IPS-18a (cell line): ENCODE data around the gene RNF144A.
"Not testable (repeated sequence)": the region's sequence is repeated elsewhere in the genome, so short reads cannot be mapped to it uniquely, and the experiment has no call there.

ENCODE experiments used
- H3K27ac ChIP-seq: one replicate; pipeline ENCODE4 v1.5.1; 2013; ENCODE audit warnings: low read length
- H3K27me3 ChIP-seq: one replicate; pipeline ENCODE4 v1.6.1; 2013; ENCODE audit warnings: mild to moderate bottlenecking, low read length; ENCODE audit not compliant: control insufficient read depth, insufficient read depth
- H3K36me3 ChIP-seq: one replicate; pipeline ENCODE4 v1.6.1; 2013; ENCODE audit warnings: low read depth, low read length; ENCODE audit not compliant: control insufficient read depth
- H3K4me1 ChIP-seq: one replicate; pipeline ENCODE4 v1.6.1; 2013; ENCODE audit warnings: low read depth, low read length; ENCODE audit not compliant: control insufficient read depth
- H3K4me3 ChIP-seq: one replicate; pipeline ENCODE4 v1.5.1; 2013; ENCODE audit warnings: low read length
- H3K9ac ChIP-seq: one replicate; pipeline ENCODE4 v1.6.1; 2013; ENCODE audit warnings: mild to moderate bottlenecking, low read length, moderate library complexity
- H3K9me3 ChIP-seq: one replicate; pipeline ENCODE4 v1.6.1; 2013; ENCODE audit warnings: low read depth, low read length; ENCODE audit not compliant: control insufficient read depth

Gene RNF144A

GRCh38 chr2:6932828-6933227 is 15.6 kb downstream of the RNF144A start:
- H3K4me3 ChIP-seq, result no peak overlapping the region
- H3K36me3 ChIP-seq, result no peaks in the 10 kb centered on the region
- peaks cover 16% of the 10 kb centered on the region for H3K4me1 ChIP-seq
- H3K27me3 ChIP-seq, result no peaks in the 10 kb centered on the region
- H3K9ac ChIP-seq, result no peak overlapping the region
- H3K27ac ChIP-seq, result no peak overlapping the region
- H3K9me3 ChIP-seq, result no peaks in the 10 kb centered on the region

- no peak overlapping the region for H3K27ac ChIP-seq
- H3K4me3 ChIP-seq, result no peak overlapping the region
- peaks cover 12% of the 10 kb centered on the region for H3K4me1 ChIP-seq
Observed at GRCh38 chr2:6933911-6934310, 16.7 kb downstream of the RNF144A start.

GRCh38 chr2:6934345-6934744 is 17.1 kb downstream of the RNF144A start:
- peaks cover 14% of the 10 kb centered on the region for H3K4me1 ChIP-seq
- H3K4me3 ChIP-seq, result no peak overlapping the region
- no peaks in the 10 kb centered on the region for H3K27me3 ChIP-seq
- H3K9me3 ChIP-seq, result no peaks in the 10 kb centered on the region
- no peak overlapping the region for H3K27ac ChIP-seq
- no peaks in the 10 kb centered on the region for H3K36me3 ChIP-seq
- no peak overlapping the region for H3K9ac ChIP-seq

More at GRCh38 chr2:6933911-6934310, 16.7 kb downstream of the RNF144A start:
- no peaks in the 10 kb centered on the region for H3K9me3 ChIP-seq
- no peaks in the 10 kb centered on the region for H3K27me3 ChIP-seq
- H3K36me3 ChIP-seq, result no peaks in the 10 kb centered on the region
- no peak overlapping the region for H3K9ac ChIP-seq

- no peak overlapping the region for H3K27ac ChIP-seq
- H3K27me3 ChIP-seq, result no peaks in the 10 kb centered on the region
- H3K4me1 ChIP-seq, result peaks cover 21% of the 10 kb centered on the region
- no peaks in the 10 kb centered on the region for H3K36me3 ChIP-seq
- no peaks in the 10 kb centered on the region for H3K9me3 ChIP-seq
- H3K9ac ChIP-seq, result no peak overlapping the region
- no peak overlapping the region for H3K4me3 ChIP-seq
Observed at GRCh38 chr2:6934758-6935651, 17.8 kb downstream of the RNF144A start.

- not testable (repeated sequence) for H3K9me3 ChIP-seq, H3K4me3 ChIP-seq, H3K27me3 ChIP-seq, H3K9ac ChIP-seq, H3K36me3 ChIP-seq, H3K27ac ChIP-seq
- H3K4me1 ChIP-seq, result peaks cover 26% of the 10 kb centered on the region
Observed at GRCh38 chr2:6935652-6936020, 18.4 kb downstream of the RNF144A start.

GRCh38 chr2:6937157-6937556 is 19.9 kb downstream of the RNF144A start:
- Histone ChIP-seq H3K27ac (no peak overlapping the region), H3K4me3 (no peak overlapping the region), H3K27me3 (no peaks in the 10 kb centered on the region)

GRCh38 chr2:6937582-6937981 is 20.4 kb downstream of the RNF144A start:
- Histone ChIP-seq H3K4me3 (no peak overlapping the region), H3K27ac (no peak overlapping the region), H3K4me1 (peaks cover 21% of the 10 kb centered on the region), H3K9me3 (no peaks in the 10 kb centered on the region), H3K9ac (no peak overlapping the region), H3K27me3 (no peaks in the 10 kb centered on the region), H3K36me3 (no peaks in the 10 kb centered on the region)

More at GRCh38 chr2:6937157-6937556, 19.9 kb downstream of the RNF144A start:
- H3K9ac ChIP-seq, result no peak overlapping the region
- H3K9me3 ChIP-seq, result no peaks in the 10 kb centered on the region
- H3K4me1 ChIP-seq, result peaks cover 21% of the 10 kb centered on the region
- H3K36me3 ChIP-seq, result no peaks in the 10 kb centered on the region

GRCh38 chr2:6939071-6939470 is 21.9 kb downstream of the RNF144A start:
- H3K9ac ChIP-seq, result no peak overlapping the region
- H3K4me1 ChIP-seq, result peaks cover 21% of the 10 kb centered on the region
- H3K27me3 ChIP-seq, result no peaks in the 10 kb centered on the region
- H3K4me3 ChIP-seq, result no peak overlapping the region
- no peaks in the 10 kb centered on the region for H3K36me3 ChIP-seq
- H3K27ac ChIP-seq, result no peak overlapping the region
- no peaks in the 10 kb centered on the region for H3K9me3 ChIP-seq

GRCh38 chr2:6940820-6941219 is 23.6 kb downstream of the RNF144A start:
- Histone ChIP-seq H3K36me3 (no peaks in the 10 kb centered on the region), H3K9ac (no peak overlapping the region), H3K4me1 (peaks cover 21% of the 10 kb centered on the region), H3K27me3 (no peaks in the 10 kb centered on the region), H3K4me3 (no peak overlapping the region), H3K27ac (no peak overlapping the region), H3K9me3 (no peaks in the 10 kb centered on the region)

GRCh38 chr2:6941299-6942046 is 24.3 kb downstream of the RNF144A start:
- H3K9ac ChIP-seq, result no peak overlapping the region
- no peaks in the 10 kb centered on the region for H3K9me3 ChIP-seq
- H3K4me1 ChIP-seq, result peaks cover 21% of the 10 kb centered on the region
- no peaks in the 10 kb centered on the region for H3K36me3 ChIP-seq
- H3K27ac ChIP-seq, result no peak overlapping the region
- no peaks in the 10 kb centered on the region for H3K27me3 ChIP-seq
- H3K4me3 ChIP-seq, result no peak overlapping the region

- Histone ChIP-seq H3K4me3 (no peak overlapping the region), H3K4me1 (peaks cover 21% of the 10 kb centered on the region), H3K27ac (no peak overlapping the region), H3K9me3 (no peaks in the 10 kb centered on the region), H3K27me3 (no peaks in the 10 kb centered on the region), H3K36me3 (no peaks in the 10 kb centered on the region), H3K9ac (no peak overlapping the region)
Observed at GRCh38 chr2:6942848-6943247, 25.6 kb downstream of the RNF144A start.
